ENCODE results near the gene GNG12. TPM values are rescaled to one million over a fixed set of nuclear protein-coding genes. Genes with fewer than 3 reads are reported as not detected.

Gene GNG12
- total RNA-seq, 1 experiment from 2014 or later = 14.3 TPM

DNA sequence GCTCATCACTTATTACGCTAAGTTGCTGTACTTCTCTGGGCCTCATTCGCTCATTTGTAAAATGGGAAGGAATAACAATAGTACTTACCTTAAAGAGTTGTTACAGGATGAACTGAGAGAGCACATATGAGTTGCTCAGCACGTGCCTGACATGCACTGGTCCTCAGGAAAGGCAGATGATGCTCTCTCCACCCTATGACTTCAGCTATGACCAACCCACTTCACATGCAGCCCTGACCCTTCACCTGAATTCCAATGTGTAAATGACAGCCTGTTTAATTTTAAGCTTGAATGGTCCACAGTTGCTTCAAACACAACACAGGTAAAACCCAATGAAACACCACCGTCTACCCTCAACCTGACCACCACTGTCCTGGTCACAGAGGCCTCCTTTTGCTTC is 115.4 kb downstream of the GNG12 start:
- Mint-ChIP-seq H3K4me1 (peaks cover 15 to 16% of the 10 kb centered on the region in 2 experiments), H3K4me3 (no peak overlapping the region), H3K27me3 (ENCODE audit: low read depth) (no peaks in the 10 kb centered on the region), H3K36me3 (ENCODE audit: insufficient read depth in 1 of 3, low read depth in 3 of 3) (no peaks in the 10 kb centered on the region), H3K27ac (no peak overlapping the region), H3K9me3 (no peaks in the 10 kb centered on the region)
- H3K4ac ChIP-seq (ENCODE audit: low read depth, low read length) = no peak overlapping the region
- H3K79me1 ChIP-seq (ENCODE audit: insufficient read depth, low read depth, low read length, poor library complexity, severe bottlenecking) = no peaks in the 10 kb centered on the region
- no CpG with 5 or more reads among the region's 4 CpGs for WGBS (ENCODE audit: extremely low coverage, insufficient read length, low lambda C conversion rate)
- H2BK12ac ChIP-seq (ENCODE audit: insufficient read length, low read depth, low read length) = no peak overlapping the region
- H3K14ac ChIP-seq (ENCODE audit: insufficient read depth, low read length) = no peak overlapping the region; the same call in 1 of the 2 replicates
- no peaks in the 10 kb centered on the region for H3K9me3 ChIP-seq (ENCODE audit: control insufficient read depth, low read depth, low read length)
- no peak overlapping the region for H3K56ac ChIP-seq (ENCODE audit: insufficient read length, low read depth, low read length)
- no peak overlapping the region for H3K18ac ChIP-seq (ENCODE audit: insufficient read length, low read depth, low read length)
- H2AFZ ChIP-seq (ENCODE audit: low read length) = no peak overlapping the region
- no peak overlapping the region for H3K4me2 ChIP-seq (ENCODE audit: insufficient read depth, insufficient read length, low read length)
- no peak overlapping the region for H3K9ac ChIP-seq (ENCODE audit: extremely low read depth, insufficient read length, low read length)
- no peak overlapping the region for H4K91ac ChIP-seq (ENCODE audit: insufficient read length, low read depth, low read length)
- H3K79me2 ChIP-seq (ENCODE audit: insufficient read depth, low read length) = no peaks in the 10 kb centered on the region
- no peak overlapping the region for H2BK120ac ChIP-seq (ENCODE audit: low read depth, low read length, poor library complexity, severe bottlenecking)
- no peak overlapping the region for H4K8ac ChIP-seq (replicated peaks; ENCODE audit: insufficient read length, low read depth, low read length)
- no peak overlapping the region for H4K5ac ChIP-seq (ENCODE audit: insufficient read length, low read depth, low read length)
- no peak overlapping the region for H2BK5ac ChIP-seq (ENCODE audit: insufficient read length, low read length)
- no peak overlapping the region for H2AK5ac ChIP-seq (ENCODE audit: insufficient read length, low read length)
- H3T11ph ChIP-seq (ENCODE audit: low read length) = no peak overlapping the region
- H3K4me1 ChIP-seq (ENCODE audit: insufficient read depth, low read length) = 0 out of 2 replicates have a peak, but pooled peaks cover 2% of the 10 kb centered on the region
- no peaks in the 10 kb centered on the region for H3K23me2 ChIP-seq (ENCODE audit: insufficient read length, low read depth, low read length, poor library complexity, severe bottlenecking)
- TF ChIP-seq, protein P1, sequence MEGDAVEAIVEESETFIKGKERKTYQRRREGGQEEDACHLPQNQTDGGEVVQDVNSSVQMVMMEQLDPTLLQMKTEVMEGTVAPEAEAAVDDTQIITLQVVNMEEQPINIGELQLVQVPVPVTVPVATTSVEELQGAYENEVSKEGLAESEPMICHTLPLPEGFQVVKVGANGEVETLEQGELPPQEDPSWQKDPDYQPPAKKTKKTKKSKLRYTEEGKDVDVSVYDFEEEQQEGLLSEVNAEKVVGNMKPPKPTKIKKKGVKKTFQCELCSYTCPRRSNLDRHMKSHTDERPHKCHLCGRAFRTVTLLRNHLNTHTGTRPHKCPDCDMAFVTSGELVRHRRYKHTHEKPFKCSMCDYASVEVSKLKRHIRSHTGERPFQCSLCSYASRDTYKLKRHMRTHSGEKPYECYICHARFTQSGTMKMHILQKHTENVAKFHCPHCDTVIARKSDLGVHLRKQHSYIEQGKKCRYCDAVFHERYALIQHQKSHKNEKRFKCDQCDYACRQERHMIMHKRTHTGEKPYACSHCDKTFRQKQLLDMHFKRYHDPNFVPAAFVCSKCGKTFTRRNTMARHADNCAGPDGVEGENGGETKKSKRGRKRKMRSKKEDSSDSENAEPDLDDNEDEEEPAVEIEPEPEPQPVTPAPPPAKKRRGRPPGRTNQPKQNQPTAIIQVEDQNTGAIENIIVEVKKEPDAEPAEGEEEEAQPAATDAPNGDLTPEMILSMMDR (conservative IDR thresholded peaks at IDR 0.05) = no peak
- H4K20me1 ChIP-seq (ENCODE audit: control insufficient read depth, insufficient read depth, insufficient read length) = no peaks in the 10 kb centered on the region
- no peak overlapping the region for H2BK20ac ChIP-seq (ENCODE audit: low read depth, low read length, poor library complexity, severe bottlenecking)
- no peak overlapping the region for H3K27ac ChIP-seq (ENCODE audit: insufficient read length, low read depth, low read length)
- no peak overlapping the region for H2BK15ac ChIP-seq (ENCODE audit: low read depth, low read length)
- no peak overlapping the region for H3K23ac ChIP-seq (ENCODE audit: insufficient read length, low read depth, low read length)
- DNase-seq = no peak
- no peaks in the 10 kb centered on the region for H3K27me3 ChIP-seq (ENCODE audit: insufficient read depth, low read length)

Data from H9 (cell line).